Measurements from ENCODE around the gene RTN4RL2. TPM values are rescaled to one million over a fixed set of nuclear protein-coding genes. Genes with fewer than 3 reads are reported as not detected.

RTN4RL2 gene
- total and polyA plus RNA-seq, 2 donors (not counting 3 experiments of a cell fraction or from before 2014, with no cell fraction given), result 0.35 to 1.3 TPM

DNA sequence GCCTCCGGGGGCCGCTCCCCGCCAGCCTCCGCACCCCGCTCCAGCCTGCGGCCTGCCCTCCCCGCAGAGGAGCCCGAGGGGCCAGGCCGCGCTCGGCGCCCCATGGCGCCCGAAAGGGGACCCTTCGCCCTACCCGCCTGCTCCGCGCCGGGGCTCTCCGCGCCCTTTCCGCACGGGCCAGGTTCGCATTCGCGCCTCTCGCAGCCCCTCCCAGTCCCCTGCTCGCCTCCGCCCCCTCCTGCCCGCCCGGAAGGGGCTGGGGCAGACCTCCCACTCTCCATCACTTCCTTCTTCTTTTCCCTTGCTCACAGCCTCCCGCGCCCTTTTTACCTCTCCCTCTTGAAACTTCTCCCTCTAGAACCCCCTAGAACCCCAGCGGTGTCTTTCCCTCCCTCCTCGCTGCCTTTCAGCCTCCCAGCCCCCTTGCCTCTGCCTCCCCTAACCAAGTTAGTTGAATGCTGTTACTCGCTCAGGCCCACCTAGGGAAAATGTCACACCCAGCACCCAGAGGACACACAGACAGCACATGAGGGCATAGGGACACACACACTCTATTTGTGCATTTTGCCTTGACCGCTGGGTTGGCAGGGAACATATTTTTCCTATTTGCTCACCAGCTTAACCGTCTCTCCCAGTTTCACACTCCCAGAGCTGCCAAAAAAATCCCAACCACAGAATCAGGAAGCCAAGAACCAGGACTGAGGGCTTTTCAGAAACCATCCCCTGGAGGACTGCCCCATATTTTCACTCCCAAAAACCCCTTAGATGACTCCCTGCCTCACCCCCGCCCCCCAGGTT, 33.2 kb upstream of the RTN4RL2 start, which contains the start of gene SLC43A3:
TSS of gene SLC43A3 (minus strand) at position 193 of the 798 bp plus-strand sequence. CDS start 949 bp downstream, outside the sequence.
- no peaks in the 10 kb centered on the region for H4K20me1 ChIP-seq (replicated peaks; ENCODE audit: control insufficient read depth, extremely low read depth, insufficient read depth, low read length)
- BruUV-seq (replicated peaks), result TSS peak; percentile 69
- dilution Hi-C loops (cut with MboI; ENCODE audit: extremely low pct_ligation_motif_present, low sequenced_read_pairs) (no loop called here), intact Hi-C loops (cut with micrococcal nuclease) (loop anchor here (10.0 kb wide), 1 partner anchor 578 kb away; no protein-coding TSS in a partner anchor)
- H3K27me3 ChIP-seq (ENCODE audit: control insufficient read depth in 2 of 2, insufficient read depth in 2 of 2, low read length in 2 of 2), result peaks cover 4 to 5% of the 10 kb centered on the region in 2 experiments
- CTCF ChIA-PET, result interaction anchor here (1.0 to 4.0 kb wide), 6 partner anchors 9 to 86 kb away, joined by 3 to 24 read pairs (median 4); no protein-coding TSS in a partner anchor
- peak within 1 kb of the TSS; percentile 47 to 68 (median 59) for H3K4me3 ChIP-seq (replicated peaks in 1 of 3; ENCODE audit: insufficient read depth in 1 of 3, low read depth in 1 of 3, low read length in 3 of 3)
- peaks cover 3% of the 10 kb centered on the region in 2 experiments for H3K36me3 ChIP-seq (ENCODE audit: control insufficient read depth in 2 of 2, extremely low read depth in 1 of 2, insufficient read depth in 2 of 2, low read length in 2 of 2)
- POLR2A ChIA-PET, result no interaction called here
- H3K9me1 ChIP-seq (replicated peaks; ENCODE audit: control insufficient read depth, extremely low read depth, insufficient read depth, low read length), result no peaks in the 10 kb centered on the region
- peaks cover 19% of the 10 kb centered on the region for H3K79me2 ChIP-seq (ENCODE audit: control insufficient read depth, insufficient read depth, low read length)
- FAIRE-seq (peak; percentile 67), DNase-seq (ENCODE audit: low read depth, low spot score) (peak; percentile 38)
- H3K4me1 ChIP-seq (ENCODE audit: control insufficient read depth, extremely low read depth, insufficient read depth, low read length), result peaks cover 33% of the 10 kb centered on the region
- H3K9me3 ChIP-seq (replicated peaks; ENCODE audit: control insufficient read depth, insufficient read depth, low read length), result no peaks in the 10 kb centered on the region
- H3K9ac ChIP-seq (replicated peaks; ENCODE audit: extremely low read depth, insufficient read depth, low read length), result peak within 1 kb of the TSS; percentile 74
- peak; percentile 80 for TF ChIP-seq POLR2A (IDR thresholded peaks at IDR 0.05; ENCODE audit: low read depth, low read length)
- no peak for TF ChIP-seq GATA2 (IDR thresholded peaks at IDR 0.05; ENCODE audit: insufficient read depth, insufficient read length, low read depth, low read length)
- TF ChIP-seq POLR2AphosphoS5 (IDR thresholded peaks at IDR 0.05; ENCODE audit: insufficient read depth, low read depth, low read length), result peak; percentile 88
- no peak for TF ChIP-seq MYC (IDR thresholded peaks at IDR 0.05; ENCODE audit: low read depth, low read length)
- H2AFZ ChIP-seq (ENCODE audit: low read depth, low read length), result peak within 1 kb of the TSS; percentile 80
- peak within 1 kb of the TSS; percentile 81 for H3K27ac ChIP-seq (ENCODE audit: insufficient read depth, low read depth, low read length)
- H3K4me2 ChIP-seq (ENCODE audit: insufficient read depth, low read length), result peak within 1 kb of the TSS; percentile 81

- intact Hi-C loops (cut with micrococcal nuclease) (loop anchor here (10.0 kb wide), 1 partner anchor 577 kb away; no protein-coding TSS in a partner anchor), dilution Hi-C loops (cut with MboI; ENCODE audit: extremely low pct_ligation_motif_present, low sequenced_read_pairs) (no loop called here)
- Histone ChIP-seq H3K79me2 (ENCODE audit: control insufficient read depth, insufficient read depth, low read length) (peaks cover 19% of the 10 kb centered on the region), H4K20me1 (replicated peaks; ENCODE audit: control insufficient read depth, extremely low read depth, insufficient read depth, low read length) (no peaks in the 10 kb centered on the region), H2AFZ (ENCODE audit: low read depth, low read length) (no peak overlapping the region), H3K4me3 (replicated peaks in 1 of 3; ENCODE audit: insufficient read depth in 1 of 3, low read depth in 1 of 3, low read length in 3 of 3) (no peak overlapping the region), H3K27ac (ENCODE audit: insufficient read depth, low read depth, low read length) (no peak overlapping the region), H3K9me3 (replicated peaks; ENCODE audit: control insufficient read depth, insufficient read depth, low read length) (no peaks in the 10 kb centered on the region), H3K4me2 (ENCODE audit: insufficient read depth, low read length) (no peak overlapping the region), H3K4me1 (ENCODE audit: control insufficient read depth, extremely low read depth, insufficient read depth, low read length) (peaks cover 33% of the 10 kb centered on the region), H3K36me3 (ENCODE audit: control insufficient read depth in 2 of 2, extremely low read depth in 1 of 2, insufficient read depth in 2 of 2, low read length in 2 of 2) (peaks cover 2 to 3% of the 10 kb centered on the region in 2 experiments), H3K27me3 (ENCODE audit: control insufficient read depth in 2 of 2, insufficient read depth in 2 of 2, low read length in 2 of 2) (peaks cover 4 to 5% of the 10 kb centered on the region in 2 experiments), H3K9ac (replicated peaks; ENCODE audit: extremely low read depth, insufficient read depth, low read length) (no peak overlapping the region), H3K9me1 (replicated peaks; ENCODE audit: control insufficient read depth, extremely low read depth, insufficient read depth, low read length) (no peaks in the 10 kb centered on the region)
- BruUV-seq (replicated peaks), result no TSS peak
- DNase-seq (ENCODE audit: low read depth, low spot score), result no peak
- ChIA-PET POLR2A (no interaction called here), CTCF (interaction anchor here (1.2 to 4.0 kb wide), 5 partner anchors 10 to 49 kb away, joined by 3 to 24 read pairs (median 4); no protein-coding TSS in a partner anchor)
- no peak for FAIRE-seq
- TF ChIP-seq FOS (IDR thresholded peaks at IDR 0.05; ENCODE audit: borderline replicate concordance, insufficient read depth, low read length) (no peak), JUN (IDR thresholded peaks at IDR 0.05; ENCODE audit: borderline replicate concordance, insufficient read depth, insufficient read length, low read depth) (no peak)
Measured at GRCh38 chr11:57427727-57428082, 32.6 kb upstream of the RTN4RL2 start.

Data from endothelial cell of umbilical vein (primary cell).